Ammon's horn (tissue), 1 donor: ENCODE data around the gene ENOSF1.
A peak's percentile ranks its signal among the peaks of the same experiment; 100 is the strongest.

Experiments used
- DNase-seq: peaks from one replicate; pipeline ENCODE4 v3.0.0-alpha.2; 2016; ENCODE audit warnings: low spot score

The ENOSF1 gene

DNA sequence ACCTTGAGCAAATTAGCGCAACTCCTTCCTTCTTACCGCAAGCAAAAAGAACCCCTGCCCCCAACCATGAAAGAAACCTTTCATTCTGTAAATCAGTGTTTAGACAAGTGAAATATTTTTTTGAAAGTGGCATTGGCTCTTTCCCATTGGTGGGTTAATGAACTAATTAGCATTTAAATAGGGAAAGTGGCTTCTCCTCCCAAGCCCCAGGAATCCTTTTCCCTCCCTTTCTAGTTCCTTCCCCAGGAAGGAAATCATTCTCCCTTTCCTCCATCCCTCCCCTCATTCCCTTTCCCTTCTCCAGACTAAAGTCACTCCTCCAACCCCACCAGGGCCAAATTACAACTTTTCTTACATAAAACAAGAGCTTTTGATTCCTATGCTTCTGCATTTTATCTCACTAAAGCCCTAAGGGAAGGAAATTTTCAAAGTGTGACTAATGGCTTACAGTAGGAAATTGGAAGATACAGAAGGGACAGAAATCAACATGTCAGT, 77.8 kb downstream of the ENOSF1 start:
- DNase-seq = no peak

DNA sequence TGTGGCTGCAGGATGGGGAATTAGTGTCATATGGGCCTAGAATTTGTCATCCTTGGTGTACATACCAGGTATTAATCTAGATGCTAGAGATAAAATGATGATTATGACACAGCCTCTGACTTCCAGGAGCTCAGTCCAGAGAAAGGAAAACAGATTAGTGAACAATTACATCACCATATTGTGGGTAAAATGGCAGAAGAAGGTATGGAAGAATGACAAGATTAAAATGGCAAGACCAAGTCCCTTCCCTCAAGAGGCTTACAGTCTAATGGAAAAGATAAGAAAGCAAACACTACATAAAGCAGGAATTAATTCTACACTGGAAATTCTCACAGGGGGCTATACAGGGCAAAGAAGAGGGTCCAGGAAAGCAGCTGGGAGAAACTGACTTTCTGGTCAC, 80.9 kb downstream of the ENOSF1 start:
- DNase-seq = no peak

DNA sequence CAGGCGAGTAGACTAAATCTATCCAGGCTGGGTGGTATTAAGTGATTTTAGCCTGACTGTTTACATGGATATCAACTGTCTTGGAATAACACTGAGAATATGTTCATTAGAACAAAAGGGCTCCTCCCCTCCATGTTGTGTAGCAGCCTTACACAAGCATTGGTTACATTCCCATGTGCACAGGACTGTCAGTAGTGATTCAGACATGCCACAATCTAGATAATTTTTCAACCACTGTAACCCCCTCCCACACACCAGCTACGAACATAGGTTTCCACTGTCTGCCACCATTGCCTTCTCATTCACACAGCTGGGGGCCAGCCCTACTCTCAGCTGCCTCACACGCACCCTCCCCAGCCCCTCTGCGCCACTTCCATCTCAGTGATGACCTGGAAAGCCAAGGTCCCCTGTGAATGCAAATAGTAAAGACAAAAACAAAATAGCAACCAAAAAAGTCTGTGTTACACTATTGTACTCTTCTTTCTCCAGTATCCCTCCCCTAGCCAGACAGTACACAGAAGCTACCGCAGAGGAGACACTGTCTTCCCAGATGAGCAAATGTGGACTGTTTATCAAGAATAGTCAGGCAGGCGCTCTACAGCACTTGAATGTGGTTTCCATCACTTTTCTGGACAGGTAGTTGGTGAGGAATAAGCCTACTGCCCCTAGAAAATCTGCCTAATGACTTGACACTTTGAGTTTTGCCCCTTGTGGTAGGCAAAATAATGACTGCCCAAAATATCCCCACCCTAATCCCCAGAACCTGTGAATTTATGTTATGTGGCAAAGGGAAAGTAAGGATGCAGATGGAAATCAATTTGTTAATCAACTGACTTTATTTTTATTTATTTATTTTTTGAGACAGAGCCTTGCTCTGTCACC, 82.9 kb downstream of the ENOSF1 start:
- no peak for DNase-seq

GRCh38 chr18:627231-627630, 85.2 kb downstream of the ENOSF1 start:
- no peak for DNase-seq

DNA sequence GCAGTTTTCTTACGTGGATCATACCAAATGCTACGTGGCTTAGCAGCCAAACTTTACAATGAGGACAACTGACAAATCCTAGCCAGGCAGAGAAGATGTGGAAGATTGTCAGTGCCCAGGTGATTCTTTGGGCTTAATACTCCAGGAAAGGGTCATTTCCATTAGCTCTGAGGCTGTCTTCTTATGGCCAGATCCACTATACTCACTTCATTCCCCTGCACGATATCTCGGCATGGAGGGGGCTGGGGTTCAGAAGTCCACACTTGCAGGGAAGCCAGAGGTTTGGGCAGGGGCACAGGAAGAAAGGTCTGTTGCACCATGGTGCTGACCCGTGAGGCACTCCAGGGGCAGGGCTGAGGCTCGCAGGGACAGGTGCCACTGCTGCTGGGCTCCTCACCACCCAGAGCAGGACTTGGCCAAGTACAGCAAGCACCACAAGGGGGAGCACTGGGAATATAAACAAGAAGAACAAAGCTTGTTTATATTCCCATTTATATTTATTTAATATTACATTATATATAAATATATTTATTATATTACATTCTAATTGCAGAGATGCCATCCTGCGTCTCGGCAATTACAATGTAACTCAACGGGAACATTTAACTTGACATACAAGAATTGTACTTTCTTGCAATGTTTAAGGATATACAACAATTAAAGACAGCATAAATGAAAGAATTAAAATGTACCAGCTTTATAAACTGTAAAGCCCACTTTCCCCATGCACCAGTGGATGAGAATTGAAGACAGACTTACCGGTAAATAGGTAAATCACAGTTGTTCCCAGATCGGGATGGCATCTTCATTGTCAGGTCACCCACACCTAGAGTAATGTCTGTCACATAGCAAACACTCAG, 88.4 kb downstream of the ENOSF1 start:
- peak; percentile 90 for DNase-seq

DNA sequence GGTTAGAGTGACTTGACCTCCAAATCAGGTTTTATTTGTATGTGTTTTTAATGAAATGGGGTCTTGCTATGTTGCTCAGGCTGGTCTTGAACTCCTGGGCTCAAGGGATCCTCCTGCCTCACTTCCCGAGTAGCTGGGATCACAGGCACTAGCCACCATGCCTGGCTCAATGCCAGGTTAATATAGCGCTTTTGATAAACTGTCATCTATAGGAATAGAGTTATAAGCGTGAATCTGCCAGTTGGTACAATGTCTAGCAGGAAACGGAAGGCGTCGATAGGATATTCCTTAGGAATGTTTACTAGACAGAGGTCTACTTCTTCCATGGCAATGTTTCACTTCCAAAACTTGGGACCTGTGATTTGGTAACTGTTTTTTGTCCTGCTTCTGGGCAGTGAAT, 90.1 kb downstream of the ENOSF1 start:
- DNase-seq = no peak

- DNase-seq = no peak
These were observed 91.0 kb downstream of the ENOSF1 start for GRCh38 chr18:621291-622043.
